ENCODE measurements around the gene MPG. TPM values are rescaled to one million over a fixed set of nuclear protein-coding genes. Genes with fewer than 3 reads are reported as not detected.

Gene MPG
- total RNA-seq, 1 donor from 2014 or later = 42.5 TPM

- no peaks in the 10 kb centered on the region for H3K27me3 ChIP-seq
- TF ChIP-seq CTCF (IDR thresholded peaks at IDR 0.05) = no peak
- no peaks in the 10 kb centered on the region for H3K36me3 ChIP-seq
- H3K4me1 ChIP-seq = no peaks in the 10 kb centered on the region
- no peak overlapping the region for H3K4me3 ChIP-seq
- H3K27ac ChIP-seq = no peak overlapping the region
- DNase-seq (no peak), ATAC-seq (no peak)
- intact Hi-C loops (cut with DNase I) = no loop called here
- H3K9me3 ChIP-seq = no peaks in the 10 kb centered on the region
Observed at GRCh38 chr16:130533-131173, 52.6 kb downstream of the MPG start.

GRCh38 chr16:132120-132519 lies 54.1 kb downstream of the MPG start:
- no peak overlapping the region for H3K27ac ChIP-seq
- H3K9me3 ChIP-seq = no peaks in the 10 kb centered on the region
- no peak for TF ChIP-seq CTCF (IDR thresholded peaks at IDR 0.05)
- no peaks in the 10 kb centered on the region for H3K4me1 ChIP-seq
- intact Hi-C loops (cut with DNase I) = no loop called here
- no peaks in the 10 kb centered on the region for H3K36me3 ChIP-seq
- ATAC-seq (no peak), DNase-seq (no peak)
- no peak overlapping the region for H3K4me3 ChIP-seq
- no peaks in the 10 kb centered on the region for H3K27me3 ChIP-seq

GRCh38 chr16:133716-134115 lies 55.7 kb downstream of the MPG start:
- Histone ChIP-seq H3K4me1 (no peaks in the 10 kb centered on the region), H3K9me3 (no peaks in the 10 kb centered on the region), H3K27me3 (no peaks in the 10 kb centered on the region), H3K4me3 (no peak overlapping the region), H3K36me3 (no peaks in the 10 kb centered on the region), H3K27ac (no peak overlapping the region)
- DNase-seq (no peak), ATAC-seq (no peak)
- intact Hi-C loops (cut with DNase I) = no loop called here
- TF ChIP-seq CTCF (IDR thresholded peaks at IDR 0.05) = no peak

Other genes with a start within 250 kb of the MPG start
- gene POLR3K, start 24.6 kb upstream of the MPG start, total RNA-seq = 12.0 TPM
- gene SNRNP25, start 24.4 kb upstream of the MPG start, total RNA-seq = 11.6 TPM
- gene RHBDF1, start 5.6 kb upstream of the MPG start, total RNA-seq = 48.4 TPM
- gene NPRL3, start 60.4 kb downstream of the MPG start, total RNA-seq = 30.6 TPM
- gene HBZ, start 74.4 kb downstream of the MPG start, total RNA-seq = not detected
- not detected for gene HBM, start 87.8 kb downstream of the MPG start, total RNA-seq
- 248 TPM for gene HBA2, start 94.7 kb downstream of the MPG start, total RNA-seq
- 241 TPM for gene HBA1, start 98.5 kb downstream of the MPG start, total RNA-seq
- not detected for gene HBQ1, start 102.2 kb downstream of the MPG start, total RNA-seq
- gene LUC7L, start 151.2 kb downstream of the MPG start, total RNA-seq = 78.8 TPM
- gene FAM234A, start 156.6 kb downstream of the MPG start, total RNA-seq = 56.0 TPM
- 7.8 TPM for gene RGS11, start 197.7 kb downstream of the MPG start, total RNA-seq
- gene ARHGDIG, start 202.4 kb downstream of the MPG start, total RNA-seq = 1.3 TPM
- 0.96 TPM for gene PDIA2, start 204.9 kb downstream of the MPG start, total RNA-seq

All from upper lobe of right lung (tissue), 1 donor.